Activated CD8-positive, alpha-beta T cell treated with anti-CD3 and anti-CD28 coated beads for 36 hours (primary cell): Measurements from ENCODE around the gene DIP2A. TPM values are rescaled to one million over a fixed set of nuclear protein-coding genes. Genes with fewer than 3 reads are reported as not detected.
A peak's percentile ranks its signal among the peaks of the same experiment; 100 is the strongest.

Experiments used
- ATAC-seq: fragments of 200-7000 bp; cut with Tn5 transposase; one replicate; pipeline ENCODE4 v1.10.0; 2021; ENCODE audit warnings: mild to moderate bottlenecking, moderate library complexity
- CTCF ChIA-PET: fragments of 350-600 bp; sonication (Branson Sonifier 250); formaldehyde crosslinking; loops from one replicate; lab custom pipeline; 2021; ENCODE audit warnings: antibody characterized with exemption; lab: Charles Lee
- POLR2A ChIA-PET: fragments of 350-600 bp; sonication (Branson Sonifier 250); formaldehyde crosslinking; loops from one replicate; lab custom pipeline; 2021; ENCODE audit warnings: antibody characterized with exemption; lab: Charles Lee
- DNase-seq: peaks from one replicate; pipeline ENCODE4 v3.0.0-alpha.2; 2020
- H3K27ac Mint-ChIP-seq: one replicate; pipeline ENCODE4 v1.8.0; 2021; ENCODE audit warnings: mild to moderate bottlenecking, mixed read lengths
- H3K27me3 Mint-ChIP-seq: one replicate; pipeline ENCODE4 v1.8.0; 2021; ENCODE audit warnings: mixed read lengths
- H3K36me3 Mint-ChIP-seq: one replicate; pipeline ENCODE4 v1.8.0; 2021; ENCODE audit warnings: low read depth, mixed read lengths
- H3K4me1 Mint-ChIP-seq: one replicate; pipeline ENCODE4 v1.8.0; 2021; ENCODE audit warnings: low read depth, mixed read lengths
- H3K4me3 Mint-ChIP-seq: one replicate; pipeline ENCODE4 v1.8.0; 2021; ENCODE audit warnings: mild to moderate bottlenecking, moderate library complexity, mixed read lengths
- H3K9me3 Mint-ChIP-seq: one replicate; pipeline ENCODE4 v1.8.0; 2021; ENCODE audit warnings: mixed read lengths
- intact Hi-C: fragments of 100-400 bp; cut with micrococcal nuclease; formaldehyde crosslinking; loops from one replicate; pipeline ENCODE4 v1.10.0; 2022
- total RNA-seq, 2 experiments: library from RNA; stranded (reverse); gene quantifications; one replicate each; pipeline ENCODE4 v1.2.3, GENCODE V29; 2021
- TF ChIP-seq, protein P1 (sequence below): fragments of 200-600 bp; IDR thresholded peaks from one replicate; pipeline ENCODE4 v1.8.0; 2022; ENCODE audit warnings: antibody characterized with exemption, mild to moderate bottlenecking

DIP2A gene
- total RNA-seq, 2 experiments from 2014 or later: 30.9 to 34.1 TPM

GRCh38 chr21:46438241-46438640, 20.4 kb upstream of the DIP2A start:
- ATAC-seq (peak; percentile 29), DNase-seq (no peak)
- intact Hi-C loops: no loop called here
- Mint-ChIP-seq H3K9me3 (no peaks in the 10 kb centered on the region), H3K36me3 (peaks cover 48% of the 10 kb centered on the region), H3K27me3 (no peaks in the 10 kb centered on the region), H3K4me1 (peaks cover 25% of the 10 kb centered on the region), H3K4me3 (no peak overlapping the region), H3K27ac (peak overlapping the region; percentile 86)
- TF ChIP-seq, protein P1, sequence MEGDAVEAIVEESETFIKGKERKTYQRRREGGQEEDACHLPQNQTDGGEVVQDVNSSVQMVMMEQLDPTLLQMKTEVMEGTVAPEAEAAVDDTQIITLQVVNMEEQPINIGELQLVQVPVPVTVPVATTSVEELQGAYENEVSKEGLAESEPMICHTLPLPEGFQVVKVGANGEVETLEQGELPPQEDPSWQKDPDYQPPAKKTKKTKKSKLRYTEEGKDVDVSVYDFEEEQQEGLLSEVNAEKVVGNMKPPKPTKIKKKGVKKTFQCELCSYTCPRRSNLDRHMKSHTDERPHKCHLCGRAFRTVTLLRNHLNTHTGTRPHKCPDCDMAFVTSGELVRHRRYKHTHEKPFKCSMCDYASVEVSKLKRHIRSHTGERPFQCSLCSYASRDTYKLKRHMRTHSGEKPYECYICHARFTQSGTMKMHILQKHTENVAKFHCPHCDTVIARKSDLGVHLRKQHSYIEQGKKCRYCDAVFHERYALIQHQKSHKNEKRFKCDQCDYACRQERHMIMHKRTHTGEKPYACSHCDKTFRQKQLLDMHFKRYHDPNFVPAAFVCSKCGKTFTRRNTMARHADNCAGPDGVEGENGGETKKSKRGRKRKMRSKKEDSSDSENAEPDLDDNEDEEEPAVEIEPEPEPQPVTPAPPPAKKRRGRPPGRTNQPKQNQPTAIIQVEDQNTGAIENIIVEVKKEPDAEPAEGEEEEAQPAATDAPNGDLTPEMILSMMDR: no peak
- ChIA-PET POLR2A (interaction anchor here (0.6 to 1.6 kb wide), 4 partner anchors 10 to 20 kb away, joined by 3 to 6 read pairs (median 4); no protein-coding TSS in a partner anchor), CTCF (interaction anchor here (1.3 kb wide), 1 partner anchor 114 kb away, joined by 4 read pairs; no protein-coding TSS in a partner anchor)

- ATAC-seq (no peak), DNase-seq (no peak)
- ChIA-PET CTCF (no interaction called here), POLR2A (no interaction called here)
- Mint-ChIP-seq H3K9me3 (no peaks in the 10 kb centered on the region), H3K36me3 (peaks cover 47% of the 10 kb centered on the region), H3K4me3 (no peak overlapping the region), H3K27ac (no peak overlapping the region), H3K4me1 (peaks cover 26% of the 10 kb centered on the region), H3K27me3 (no peaks in the 10 kb centered on the region)
- intact Hi-C loops: no loop called here
- TF ChIP-seq, protein P1: no peak
These were observed 18.8 kb upstream of the DIP2A start for GRCh38 chr21:46439906-46440305.

- Mint-ChIP-seq H3K27ac (no peak overlapping the region), H3K27me3 (no peaks in the 10 kb centered on the region), H3K4me1 (peaks cover 26% of the 10 kb centered on the region), H3K4me3 (no peak overlapping the region), H3K9me3 (no peaks in the 10 kb centered on the region), H3K36me3 (peaks cover 50% of the 10 kb centered on the region)
- TF ChIP-seq, protein P1: no peak
- intact Hi-C loops: no loop called here
- no peak for ATAC-seq
- ChIA-PET CTCF (no interaction called here), POLR2A (no interaction called here)
- DNase-seq: no peak
These were observed 17.4 kb upstream of the DIP2A start for GRCh38 chr21:46441331-46441730.

DNA sequence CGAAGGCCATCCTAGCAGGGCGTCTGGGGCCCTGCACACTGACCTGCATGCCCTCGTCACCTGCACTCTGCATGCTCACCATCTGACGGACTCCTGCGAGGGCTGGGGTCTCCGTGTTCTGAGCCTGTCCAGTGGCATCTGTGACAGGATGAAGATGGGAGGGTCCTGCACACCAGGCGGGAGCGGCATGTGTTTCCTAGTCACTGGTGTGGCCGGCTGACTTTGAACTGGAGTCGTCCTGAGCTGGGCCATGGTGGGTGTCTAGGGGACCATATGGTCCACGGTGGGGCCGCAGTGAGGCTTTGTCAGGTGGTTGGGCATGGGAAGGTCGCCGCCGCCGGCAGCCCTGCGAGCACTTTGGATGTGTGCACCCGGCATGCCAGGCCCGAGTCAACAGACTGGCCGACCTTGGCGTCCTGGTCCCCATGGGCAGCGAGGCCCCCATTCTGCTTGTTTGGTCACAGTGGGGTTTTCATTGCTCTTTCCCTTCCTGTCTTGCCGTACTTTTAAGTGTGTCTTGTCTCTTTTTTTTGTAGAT, 16.7 kb upstream of the DIP2A start:
- Mint-ChIP-seq H3K27ac (peak overlapping the region; percentile 30), H3K9me3 (no peaks in the 10 kb centered on the region), H3K4me3 (no peak overlapping the region), H3K27me3 (no peaks in the 10 kb centered on the region), H3K4me1 (peaks cover 23% of the 10 kb centered on the region), H3K36me3 (peaks cover 47% of the 10 kb centered on the region)
- CTCF ChIA-PET: no interaction called here
- ATAC-seq (no peak), DNase-seq (no peak)
- TF ChIP-seq, protein P1: no peak
- POLR2A ChIA-PET: no interaction called here
- intact Hi-C loops: no loop called here

- ATAC-seq (no peak), DNase-seq (no peak)
- Mint-ChIP-seq H3K4me3 (no peak overlapping the region), H3K27ac (peak overlapping the region; percentile 36), H3K4me1 (peaks cover 14% of the 10 kb centered on the region), H3K9me3 (no peaks in the 10 kb centered on the region), H3K36me3 (peaks cover 46% of the 10 kb centered on the region), H3K27me3 (no peaks in the 10 kb centered on the region)
- intact Hi-C loops: no loop called here
- TF ChIP-seq, protein P1: no peak
- CTCF ChIA-PET: no interaction called here
- POLR2A ChIA-PET: no interaction called here
These were observed 15.8 kb upstream of the DIP2A start for GRCh38 chr21:46442938-46443337.
